HEK293T (cell line): Measurements from ENCODE around the gene ZC3H12C.
"Not testable (repeated sequence)": the region's sequence is repeated elsewhere in the genome, so short reads cannot be mapped to it uniquely, and the experiment has no call there.

ENCODE experiments used
- CTCF ChIA-PET: fragments of 350-600 bp; formaldehyde crosslinking; extraction: SDS; loops from one replicate; lab custom pipeline; 2021; ENCODE audit warnings: antibody characterized with exemption, inconsistent platforms; lab: Yijun Ruan, JAX
- POLR2A ChIA-PET: fragments of 350-600 bp; formaldehyde crosslinking; extraction: SDS; loops from one replicate; lab custom pipeline; 2020; ENCODE audit warnings: antibody characterized with exemption, inconsistent platforms; lab: Yijun Ruan, JAX
- DNase-seq: peaks from one replicate; pipeline ENCODE4 v3.0.0; 2012; ENCODE audit warnings: mixed read lengths; ENCODE audit errors: extremely low spot score
- ARNT ChIP-seq: fragments of 450-650 bp; IDR thresholded peaks from 2 replicates; pipeline ENCODE4 v1.6.1; 2017; ENCODE audit warnings: mild to moderate bottlenecking
- BHLHE40 ChIP-seq: fragments of 450-650 bp; IDR thresholded peaks from 2 replicates; pipeline ENCODE4 v1.6.1; 2016; ENCODE audit warnings: mild to moderate bottlenecking, moderate library complexity, borderline replicate concordance
- CTBP1 ChIP-seq: fragments of 450-650 bp; IDR thresholded peaks from 2 replicates; pipeline ENCODE4 v1.6.1; 2016; ENCODE audit warnings: borderline replicate concordance
- ELF4 ChIP-seq: fragments of 450-650 bp; IDR thresholded peaks from 2 replicates; pipeline ENCODE4 v1.6.1; 2017; ENCODE audit warnings: antibody characterized with exemption
- FOXA1 ChIP-seq: fragments of 450-650 bp; IDR thresholded peaks from 2 replicates; pipeline ENCODE4 v1.6.1; 2016; ENCODE audit warnings: mild to moderate bottlenecking
- FOXK2 ChIP-seq: fragments of 450-650 bp; IDR thresholded peaks from 2 replicates; pipeline ENCODE4 v1.6.1; 2016; ENCODE audit warnings: mild to moderate bottlenecking
- FOXM1 ChIP-seq: fragments of 450-650 bp; IDR thresholded peaks from 2 replicates; pipeline ENCODE4 v1.6.1; 2017; ENCODE audit warnings: mild to moderate bottlenecking, borderline replicate concordance
- HDGF ChIP-seq: fragments of 450-650 bp; IDR thresholded peaks from 2 replicates; pipeline ENCODE4 v1.6.1; 2017; ENCODE audit warnings: antibody characterized with exemption, borderline replicate concordance
- L3MBTL2 ChIP-seq: fragments of 450-650 bp; conservative IDR thresholded peaks from 2 replicates; pipeline ENCODE4 v1.6.1; 2016; ENCODE audit warnings: mild to moderate bottlenecking
- LEF1 ChIP-seq: fragments of 450-650 bp; IDR thresholded peaks from 2 replicates; pipeline ENCODE4 v1.6.1; 2017; ENCODE audit warnings: mild to moderate bottlenecking, borderline replicate concordance
- NFRKB ChIP-seq: fragments of 450-650 bp; IDR thresholded peaks from 2 replicates; pipeline ENCODE4 v1.6.1; 2016; ENCODE audit warnings: mild to moderate bottlenecking, moderate library complexity
- PKNOX1 ChIP-seq: fragments of 450-650 bp; IDR thresholded peaks from 2 replicates; pipeline ENCODE4 v1.6.1; 2016
- SP1 ChIP-seq: fragments of 450-650 bp; IDR thresholded peaks from 2 replicates; pipeline ENCODE4 v1.6.1; 2017
- SUZ12 ChIP-seq: fragments of 450-650 bp; IDR thresholded peaks from 2 replicates; pipeline ENCODE4 v1.6.1; 2016; ENCODE audit warnings: mild to moderate bottlenecking
- TARDBP ChIP-seq: fragments of 450-650 bp; IDR thresholded peaks from 2 replicates; pipeline ENCODE4 v1.6.1; 2016
- ZNF384 ChIP-seq: fragments of 450-650 bp; IDR thresholded peaks from 2 replicates; pipeline ENCODE4 v1.6.1; 2016

Gene ZC3H12C

GRCh38 chr11:110200836-110201235 is 107.6 kb downstream of the ZC3H12C start:
- ChIA-PET CTCF (interaction anchor here (0.5 to 2.1 kb wide), 10 partner anchors 8 to 1404 kb away, joined by 3 to 9 read pairs (median 6); partner anchors contain the start of gene RDX), POLR2A (no interaction called here)
- no peak for TF ChIP-seq SUZ12
- TF ChIP-seq HDGF = no peak
- TF ChIP-seq ELF4 = no peak
- no peak for TF ChIP-seq FOXK2
- no peak for TF ChIP-seq FOXA1
- TF ChIP-seq SP1 = no peak
- no peak for TF ChIP-seq TARDBP
- no peak for TF ChIP-seq CTBP1
- TF ChIP-seq PKNOX1 = no peak
- TF ChIP-seq L3MBTL2 = no peak
- TF ChIP-seq NFRKB = no peak
- TF ChIP-seq FOXM1 = no peak
- no peak for TF ChIP-seq LEF1
- TF ChIP-seq BHLHE40 = no peak

GRCh38 chr11:110207123-110207522 is 113.9 kb downstream of the ZC3H12C start:
- POLR2A ChIA-PET = no interaction called here
- DNase-seq = no peak
- TF ChIP-seq CTBP1 = no peak
- no peak for TF ChIP-seq L3MBTL2
- TF ChIP-seq FOXK2 = no peak
- no peak for TF ChIP-seq ARNT
- CTCF ChIA-PET = no interaction called here

More at GRCh38 chr11:110200836-110201235, 107.6 kb downstream of the ZC3H12C start:
- no peak for DNase-seq

GRCh38 chr11:110208678-110209312 is 115.6 kb downstream of the ZC3H12C start:
- ChIA-PET POLR2A (interaction anchor here (1.2 kb wide), 1 partner anchor 168 kb away, joined by 3 read pairs; no protein-coding TSS in a partner anchor), CTCF (interaction anchor here (0.7 to 1.3 kb wide), 4 partner anchors 13 to 265 kb away, joined by 3 to 5 read pairs (median 4); partner anchors contain the start of gene FDX1)
- not testable (repeated sequence) for DNase-seq

GRCh38 chr11:110209313-110209694 is 116.1 kb downstream of the ZC3H12C start:
- ChIA-PET POLR2A (interaction anchor here (1.2 kb wide), 1 partner anchor 168 kb away, joined by 3 read pairs; no protein-coding TSS in a partner anchor), CTCF (interaction anchor here (0.7 to 1.3 kb wide), 4 partner anchors 13 to 265 kb away, joined by 3 to 5 read pairs (median 4); partner anchors contain the start of gene FDX1)

GRCh38 chr11:110217223-110217877 is 124.2 kb downstream of the ZC3H12C start:
- DNase-seq = no peak
- ChIA-PET CTCF (no interaction called here), POLR2A (no interaction called here)
- TF ChIP-seq NFRKB (no peak), PKNOX1 (no peak), CTBP1 (no peak), L3MBTL2 (no peak), BHLHE40 (no peak), LEF1 (no peak), SUZ12 (no peak), SP1 (no peak), ZNF384 (no peak), HDGF (no peak), FOXM1 (no peak), FOXA1 (no peak), FOXK2 (no peak), TARDBP (no peak)

More at GRCh38 chr11:110209313-110209694, 116.1 kb downstream of the ZC3H12C start:
- not testable (repeated sequence) for DNase-seq

- no peak for DNase-seq
- ChIA-PET POLR2A (no interaction called here), CTCF (no interaction called here)
- TF ChIP-seq FOXK2 (no peak), HDGF (no peak), FOXM1 (no peak), BHLHE40 (no peak), TARDBP (no peak)
These were observed 124.7 kb downstream of the ZC3H12C start for GRCh38 chr11:110217936-110218335.

GRCh38 chr11:110219006-110219785 is 126.0 kb downstream of the ZC3H12C start:
- ChIA-PET CTCF (no interaction called here), POLR2A (no interaction called here)
- DNase-seq = no peak
- TF ChIP-seq ZNF384 (no peak), SP1 (no peak), FOXA1 (no peak), HDGF (no peak), FOXK2 (no peak), LEF1 (no peak), NFRKB (no peak), TARDBP (no peak), BHLHE40 (no peak), ARNT (no peak), FOXM1 (no peak), ELF4 (no peak), CTBP1 (no peak), L3MBTL2 (no peak), PKNOX1 (no peak)
